Muscle of leg (tissue), 11 donors: ENCODE measurements around the gene AK1. TPM values are rescaled to one million over a fixed set of nuclear protein-coding genes. Genes with fewer than 3 reads are reported as not detected.
"Not testable (repeated sequence)": the region's sequence is repeated elsewhere in the genome, so short reads cannot be mapped to it uniquely, and the experiment has no call there.

Source experiments
- DNase-seq: peaks from one replicate; pipeline ENCODE4 v3.0.0; 2013
- H3K27ac ChIP-seq: one replicate; pipeline ENCODE4 v1.5.1; 2013; ENCODE audit warnings: mild to moderate bottlenecking, low read length, control low read depth
- H3K27me3 ChIP-seq: one replicate; pipeline ENCODE4 v1.6.1; 2013; ENCODE audit warnings: low read length; ENCODE audit not compliant: control insufficient read depth, insufficient read depth
- H3K36me3 ChIP-seq: one replicate; pipeline ENCODE4 v1.6.1; 2013; ENCODE audit warnings: low read length; ENCODE audit not compliant: control insufficient read depth, insufficient read depth
- H3K4me1 ChIP-seq: one replicate; pipeline ENCODE4 v1.6.1; 2013; ENCODE audit warnings: low read length; ENCODE audit not compliant: control insufficient read depth, insufficient read depth
- H3K4me3 ChIP-seq: one replicate; pipeline ENCODE4 v1.5.1; 2013; ENCODE audit warnings: low read length, control low read depth
- H3K9me3 ChIP-seq: replicated peaks from 2 replicates; pipeline ENCODE4 v1.6.1; 2013; ENCODE audit warnings: low read depth, low read length; ENCODE audit not compliant: control insufficient read depth
- WGBS: methylation state at CpG from one replicate; pipeline ENCODE4 v1.1.5; 2013; ENCODE audit warnings: missing lambda C conversion rate; ENCODE audit not compliant: insufficient coverage; 5-methylcytosine and 5-hydroxymethylcytosine counted together
- polyA plus RNA-seq, 8 donors: library from polyadenylated mRNA; unstranded; fragments of 120-200 nt; gene quantifications; one replicate each; pipeline versions ENCODE4 v1.2.1 to v1.2.3, GENCODE V29; 2013; ENCODE audit warnings: inconsistent platforms in 1 of 8, low replicate concordance in 1 of 8; ENCODE audit not compliant: insufficient read length in 8 of 8, insufficient read depth in 1 of 8
- total RNA-seq: library from RNA; stranded (reverse); fragments of 120-200 nt; gene quantifications from one replicate; pipeline ENCODE4 v1.2.4, GENCODE V29; 2013

AK1 gene
- total and polyA plus RNA-seq, 9 donors = 579 to 1,396 (median 1,100) TPM

- H3K9me3 ChIP-seq = no peaks in the 10 kb centered on the region
- H3K27me3 ChIP-seq = no peaks in the 10 kb centered on the region
- DNase-seq = peak; percentile 80
- WGBS = 74% methylated on average over 7 of the region's 14 CpGs
- peak overlapping the region; percentile 44 for H3K4me3 ChIP-seq
- peaks cover 59% of the 10 kb centered on the region for H3K4me1 ChIP-seq
- H3K36me3 ChIP-seq = peaks cover 27% of the 10 kb centered on the region
- H3K27ac ChIP-seq = peak overlapping the region; percentile 92
These were observed 1.3 kb downstream of the AK1 start for GRCh38 chr9:127876026-127876763.

- H3K27ac ChIP-seq = peak overlapping the region; percentile 90
- DNase-seq = no peak
- no peaks in the 10 kb centered on the region for H3K9me3 ChIP-seq
- H3K36me3 ChIP-seq = peaks cover 34% of the 10 kb centered on the region
- H3K4me3 ChIP-seq = peak overlapping the region; percentile 44
- no peaks in the 10 kb centered on the region for H3K27me3 ChIP-seq
- WGBS = 64% methylated on average over 10 of the region's 10 CpGs
- peaks cover 59% of the 10 kb centered on the region for H3K4me1 ChIP-seq
These were observed 2.0 kb downstream of the AK1 start for GRCh38 chr9:127875306-127875966.

- peaks cover 63% of the 10 kb centered on the region for H3K4me1 ChIP-seq
These were observed 2.9 kb downstream of the AK1 start for GRCh38 chr9:127874301-127875221.

DNA sequence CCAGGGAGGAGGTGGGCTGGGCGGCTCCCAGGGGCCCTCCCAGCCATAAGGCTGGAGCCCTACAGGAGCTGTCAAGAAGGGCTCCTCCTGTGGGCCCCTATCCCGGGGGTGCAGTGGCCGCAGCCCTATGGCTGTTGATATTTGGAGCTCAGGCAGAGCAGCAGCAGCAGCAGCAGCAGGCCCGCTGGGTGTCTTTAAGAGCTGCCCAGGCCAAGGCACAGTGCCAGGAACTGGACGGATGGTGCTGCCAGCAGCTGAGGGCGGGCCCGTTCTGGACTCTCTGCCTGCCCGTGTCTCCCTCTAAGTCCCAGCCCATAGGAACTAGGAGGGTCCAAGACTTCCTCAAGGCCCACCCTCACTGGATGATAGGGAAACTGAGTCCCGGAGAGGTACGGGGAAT is 3.6 kb downstream of the AK1 start:
- peak; percentile 83 for DNase-seq
- peak overlapping the region; percentile 44 for H3K4me3 ChIP-seq
- 40% methylated on average over 5 of the region's 10 CpGs for WGBS
- no peaks in the 10 kb centered on the region for H3K9me3 ChIP-seq
- H3K27me3 ChIP-seq = no peaks in the 10 kb centered on the region
- H3K27ac ChIP-seq = peak overlapping the region; percentile 90
- H3K36me3 ChIP-seq = peaks cover 45% of the 10 kb centered on the region
- H3K4me1 ChIP-seq = peaks cover 68% of the 10 kb centered on the region

More at GRCh38 chr9:127874301-127875221, 2.9 kb downstream of the AK1 start:
- WGBS = 55% methylated on average over 4 of the region's 19 CpGs
- Histone ChIP-seq H3K27ac (peak overlapping the region; percentile 90), H3K27me3 (no peaks in the 10 kb centered on the region), H3K9me3 (no peaks in the 10 kb centered on the region), H3K4me3 (peak overlapping the region; percentile 44), H3K36me3 (peaks cover 39% of the 10 kb centered on the region)
- DNase-seq = no peak

- H3K9me3 ChIP-seq = no peaks in the 10 kb centered on the region
- H3K4me1 ChIP-seq = peaks cover 62% of the 10 kb centered on the region
- no peaks in the 10 kb centered on the region for H3K27me3 ChIP-seq
- peak; percentile 57 for DNase-seq
- H3K27ac ChIP-seq = peak overlapping the region; percentile 90
- no peak overlapping the region for H3K4me3 ChIP-seq
- WGBS = 79% methylated on average over 9 of the region's 19 CpGs
- peaks cover 52% of the 10 kb centered on the region for H3K36me3 ChIP-seq
These were observed 4.2 kb downstream of the AK1 start for GRCh38 chr9:127873223-127873691.

DNA sequence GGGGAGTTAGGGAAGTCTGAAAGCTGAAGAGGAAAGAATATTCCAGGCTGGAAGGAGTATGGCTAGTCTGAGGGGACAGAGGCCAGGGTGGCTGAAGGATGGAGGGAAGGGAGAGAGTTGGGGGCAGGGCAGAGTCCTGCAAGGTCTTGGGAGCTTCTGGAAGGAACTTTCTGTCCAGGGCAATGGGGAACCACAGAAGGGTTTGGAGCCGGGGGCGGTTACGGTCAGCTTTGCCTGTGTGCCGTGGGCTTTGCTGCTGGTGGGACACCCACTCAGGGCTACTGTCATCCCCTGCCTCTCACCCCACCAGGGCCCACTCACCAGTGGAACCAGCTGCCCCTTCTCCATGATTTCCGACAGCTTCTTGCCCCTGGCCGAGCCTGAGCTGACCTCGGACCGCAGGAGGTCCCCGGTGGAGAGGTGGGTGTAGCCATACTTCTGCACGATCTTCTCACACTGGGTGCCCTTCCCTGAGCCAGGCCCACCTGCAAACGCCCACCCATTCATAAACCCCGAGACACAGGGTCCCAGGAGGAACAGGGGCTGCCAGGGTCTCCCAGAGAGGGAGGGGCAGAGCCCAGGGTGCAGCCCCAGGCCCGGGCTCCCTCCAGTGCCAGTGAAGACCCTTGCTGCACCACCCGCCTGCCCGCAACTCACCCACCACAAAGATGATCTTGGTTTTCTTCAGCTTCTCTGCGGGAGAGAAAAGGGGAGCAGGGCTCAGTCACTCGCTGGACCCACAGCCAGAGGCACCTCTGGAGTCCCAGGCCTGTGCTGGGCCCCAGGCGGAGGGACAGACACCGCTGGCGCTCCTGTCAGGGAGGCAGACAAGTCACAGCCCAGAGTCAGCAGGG is 4.9 kb downstream of the AK1 start:
- Histone ChIP-seq H3K27me3 (no peaks in the 10 kb centered on the region), H3K27ac (peak overlapping the region; percentile 51), H3K4me1 (peaks cover 56% of the 10 kb centered on the region), H3K4me3 (no peak overlapping the region), H3K9me3 (no peaks in the 10 kb centered on the region), H3K36me3 (peaks cover 58% of the 10 kb centered on the region)
- no peak for DNase-seq
- 83% methylated on average over 12 of the region's 20 CpGs for WGBS

DNA sequence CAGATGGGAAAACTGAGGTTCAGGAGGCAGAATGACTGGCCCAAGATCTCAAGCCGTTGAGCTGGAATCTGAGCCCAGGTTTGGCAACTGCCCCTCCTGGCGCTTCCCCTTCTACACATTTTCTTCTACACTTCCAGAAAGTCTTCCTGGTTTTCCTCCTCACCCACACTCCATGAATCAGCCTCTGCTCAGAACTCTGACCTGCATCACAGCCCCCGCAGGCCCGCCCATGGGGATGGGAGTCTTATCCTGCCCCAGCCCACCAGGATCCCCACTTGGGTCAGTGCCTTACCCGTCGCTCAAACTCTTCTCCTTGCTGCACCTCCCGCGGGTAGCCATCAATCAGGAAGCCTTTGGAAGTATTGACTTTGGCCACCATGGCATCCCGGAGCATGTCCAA is 5.9 kb downstream of the AK1 start:
- Histone ChIP-seq H3K27me3 (no peaks in the 10 kb centered on the region), H3K36me3 (peaks cover 66% of the 10 kb centered on the region), H3K4me1 (peaks cover 48% of the 10 kb centered on the region), H3K9me3 (no peaks in the 10 kb centered on the region), H3K27ac (no peak overlapping the region), H3K4me3 (no peak overlapping the region)
- no peak for DNase-seq
- 75% methylated on average over 8 of the region's 9 CpGs for WGBS

DNA sequence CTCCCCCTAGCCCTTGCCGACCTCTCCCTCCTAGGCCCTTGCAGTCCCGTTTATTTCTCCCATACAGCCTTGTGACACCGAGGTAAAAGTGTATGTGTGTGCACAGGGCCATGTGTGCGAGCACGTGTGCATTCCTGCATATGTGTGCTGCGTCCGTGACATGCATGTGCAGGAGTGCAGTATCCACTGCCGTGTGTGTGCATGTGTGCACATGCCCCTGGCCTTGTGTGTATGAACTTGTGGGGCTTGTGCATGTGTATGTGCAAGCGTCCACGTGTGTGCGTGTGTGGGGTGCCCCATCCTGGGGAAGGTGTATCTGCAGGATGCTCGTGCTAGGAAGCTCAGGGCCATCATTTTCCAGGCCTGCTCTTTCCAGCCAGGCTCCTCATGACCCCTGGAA is 6.6 kb downstream of the AK1 start:
- H3K27ac ChIP-seq = no peak overlapping the region
- peaks cover 71% of the 10 kb centered on the region for H3K36me3 ChIP-seq
- peaks cover 42% of the 10 kb centered on the region for H3K4me1 ChIP-seq
- H3K9me3 ChIP-seq = no peaks in the 10 kb centered on the region
- 91% methylated on average over 10 of the region's 12 CpGs for WGBS
- no peak for DNase-seq
- H3K27me3 ChIP-seq = no peaks in the 10 kb centered on the region
- H3K4me3 ChIP-seq = no peak overlapping the region

DNA sequence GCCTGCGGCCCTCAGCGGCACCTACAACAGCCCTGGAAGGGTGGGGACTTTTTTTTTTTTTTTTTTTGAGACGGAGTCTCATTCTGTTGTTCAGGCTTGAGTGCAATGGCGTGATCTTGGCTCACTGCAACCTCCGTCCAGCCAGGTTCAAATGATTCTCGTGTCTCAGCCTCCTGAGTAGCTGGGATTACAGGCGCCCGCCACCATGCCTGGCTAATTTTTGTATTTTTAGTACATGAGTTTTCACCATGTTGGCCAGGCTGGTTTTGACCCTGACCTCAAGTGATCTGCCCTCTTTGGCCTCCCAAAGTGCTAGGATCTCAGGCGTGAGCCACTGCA is 7.4 kb downstream of the AK1 start:
- H3K9me3 ChIP-seq, DNase-seq, H3K27ac ChIP-seq, H3K4me3 ChIP-seq, H3K27me3 ChIP-seq: not testable (repeated sequence)
- peaks cover 72% of the 10 kb centered on the region for H3K36me3 ChIP-seq
- peaks cover 36% of the 10 kb centered on the region for H3K4me1 ChIP-seq
- WGBS = 76% methylated on average over 4 of the region's 9 CpGs
